Cardiac fibroblast (primary cell): Measurements from ENCODE around the gene SLC30A9.

Experiments used
- DNase-seq, 2 donors: peaks; one replicate each; pipeline versions ENCODE4 v3.0.0 to v3.0.0-alpha.2; 2010; ENCODE audit warnings: low read depth in 2 of 2
- H3K4me3 ChIP-seq, 2 donors: replicated peaks in 1 of 2; 1 replicate in 1 of 2; 2 replicates in 1 of 2; pipeline ENCODE4 v1.5.1; 2011; ENCODE audit warnings: low read depth in 2 of 2, low read length in 2 of 2, mild to moderate bottlenecking in 2 of 2, moderate library complexity in 1 of 2
- TF ChIP-seq, protein P1 (sequence below): IDR thresholded peaks from one replicate; pipeline ENCODE4 v1.5.1; 2011; ENCODE audit warnings: low read depth, mild to moderate bottlenecking, low read length, inconsistent platforms

Gene SLC30A9

GRCh38 chr4:42122237-42122636, 131.9 kb downstream of the SLC30A9 start:
- DNase-seq = no peak
- TF ChIP-seq, protein P1, sequence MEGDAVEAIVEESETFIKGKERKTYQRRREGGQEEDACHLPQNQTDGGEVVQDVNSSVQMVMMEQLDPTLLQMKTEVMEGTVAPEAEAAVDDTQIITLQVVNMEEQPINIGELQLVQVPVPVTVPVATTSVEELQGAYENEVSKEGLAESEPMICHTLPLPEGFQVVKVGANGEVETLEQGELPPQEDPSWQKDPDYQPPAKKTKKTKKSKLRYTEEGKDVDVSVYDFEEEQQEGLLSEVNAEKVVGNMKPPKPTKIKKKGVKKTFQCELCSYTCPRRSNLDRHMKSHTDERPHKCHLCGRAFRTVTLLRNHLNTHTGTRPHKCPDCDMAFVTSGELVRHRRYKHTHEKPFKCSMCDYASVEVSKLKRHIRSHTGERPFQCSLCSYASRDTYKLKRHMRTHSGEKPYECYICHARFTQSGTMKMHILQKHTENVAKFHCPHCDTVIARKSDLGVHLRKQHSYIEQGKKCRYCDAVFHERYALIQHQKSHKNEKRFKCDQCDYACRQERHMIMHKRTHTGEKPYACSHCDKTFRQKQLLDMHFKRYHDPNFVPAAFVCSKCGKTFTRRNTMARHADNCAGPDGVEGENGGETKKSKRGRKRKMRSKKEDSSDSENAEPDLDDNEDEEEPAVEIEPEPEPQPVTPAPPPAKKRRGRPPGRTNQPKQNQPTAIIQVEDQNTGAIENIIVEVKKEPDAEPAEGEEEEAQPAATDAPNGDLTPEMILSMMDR = no peak
- H3K4me3 ChIP-seq = no peak overlapping the region

DNA sequence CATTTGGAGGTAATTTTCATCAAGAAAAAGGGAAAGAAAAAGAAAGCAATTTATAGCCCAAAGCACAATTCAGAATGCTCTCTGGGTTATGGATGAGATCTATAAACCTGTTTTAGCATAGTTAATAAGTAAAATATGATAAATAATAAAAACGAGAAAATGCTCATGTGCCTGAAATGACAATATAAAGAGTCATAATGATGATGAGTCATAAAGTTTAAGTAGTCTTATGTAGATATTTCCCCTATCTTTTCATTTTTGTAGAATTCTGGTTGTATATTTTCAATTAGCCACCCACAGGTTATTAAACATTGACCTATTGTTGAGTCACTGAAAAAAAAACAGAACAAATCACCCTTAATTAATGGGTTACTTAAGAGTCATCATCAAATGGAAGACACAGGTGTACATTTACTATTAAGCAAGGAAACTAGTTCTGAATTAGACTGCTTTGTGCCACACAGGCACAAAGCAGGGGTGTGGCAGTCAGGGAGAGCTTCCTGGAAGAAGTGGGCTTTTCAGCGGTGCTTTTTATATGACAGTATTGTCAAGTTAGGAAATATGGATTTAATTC, 132.8 kb downstream of the SLC30A9 start:
- no peak overlapping the region for H3K4me3 ChIP-seq
- DNase-seq = no peak
- TF ChIP-seq, protein P1 = no peak

DNA sequence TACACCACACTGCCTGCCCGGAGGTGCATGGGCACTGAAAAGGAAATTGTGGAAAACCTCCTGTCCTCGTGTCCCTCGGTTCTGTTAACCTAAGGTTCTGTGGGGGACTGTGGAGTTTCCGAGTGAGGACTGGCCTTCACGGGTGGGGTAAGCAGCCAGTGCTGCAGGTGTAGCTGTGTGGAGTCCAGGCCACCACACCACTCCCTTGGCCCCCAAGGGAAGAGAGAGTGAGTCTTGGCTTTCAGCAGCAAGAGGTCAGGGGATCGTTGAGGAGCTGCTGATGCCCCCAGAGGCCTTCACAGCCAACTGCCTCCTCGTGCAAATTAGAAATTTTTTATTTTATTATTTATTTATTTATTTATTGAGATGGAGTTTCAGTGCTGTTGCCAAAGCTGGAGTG, 141.8 kb downstream of the SLC30A9 start:
- no peak overlapping the region for H3K4me3 ChIP-seq
- DNase-seq = no peak
- TF ChIP-seq, protein P1 = no peak

- TF ChIP-seq, protein P1 = no peak
- no peak overlapping the region for H3K4me3 ChIP-seq
- DNase-seq = no peak
Observed at GRCh38 chr4:42133006-42133405, 142.7 kb downstream of the SLC30A9 start.

GRCh38 chr4:42136371-42136770, 146.0 kb downstream of the SLC30A9 start:
- DNase-seq = no peak
- TF ChIP-seq, protein P1 = no peak
- H3K4me3 ChIP-seq = no peak overlapping the region
